Adrenal gland (tissue), 12 donors: ENCODE data around the gene APAF1. TPM values are rescaled to one million over a fixed set of nuclear protein-coding genes. Genes with fewer than 3 reads are reported as not detected.

Source experiments
- DNase-seq, 7 donors: peaks; one replicate each; pipeline ENCODE4 v3.0.0-alpha.2; 2019 to 2020
- H3K27ac ChIP-seq, 5 donors: fragments of 200-600 bp; sonication (generic) in 4 of 5; 1 replicate in 3 of 5; 2 replicates in 2 of 5; pipeline versions ENCODE4 v1.5.1 to v1.8.0; 2016 to 2020; ENCODE audit warnings: mild to moderate bottlenecking in 1 of 5
- H3K27me3 ChIP-seq: fragments of 200-600 bp; 2 replicates; pipeline ENCODE4 v1.8.0; 2021
- H3K36me3 ChIP-seq, 2 donors: fragments of 200-600 bp; replicated peaks in 1 of 2; 1 replicate in 1 of 2; 2 replicates in 1 of 2; pipeline versions ENCODE4 v1.5.1 to v1.8.0; 2018 to 2022
- H3K4me1 ChIP-seq, 2 donors: fragments of 200-600 bp; replicated peaks in 1 of 2; 1 replicate in 1 of 2; 2 replicates in 1 of 2; pipeline versions ENCODE4 v1.5.1 to v1.8.0; 2018 to 2021
- H3K4me3 ChIP-seq, 4 donors: fragments of 200-600 bp; sonication (generic) in 3 of 4; one replicate each; pipeline ENCODE4 v1.5.1; 2016 to 2018
- H3K9me3 ChIP-seq, 3 donors: fragments of 200-600 bp; sonication (generic) in 1 of 3; replicated peaks in 1 of 3; 1 replicate in 2 of 3; 2 replicates in 1 of 3; pipeline versions ENCODE4 v1.5.1 to v1.8.0; 2016 to 2021
- POLR2A ChIP-seq, 2 donors: fragments of 450-650 bp; IDR thresholded peaks; one replicate each; pipeline ENCODE4 v1.6.1; 2017; ENCODE audit warnings: antibody characterized with exemption in 2 of 2, mild to moderate bottlenecking in 2 of 2, moderate library complexity in 1 of 2
- WGBS, 4 donors: extraction: QIAGEN DNeasy Blood & Tissue Kit in 2 of 4; methylation state at CpG; one replicate each; pipeline versions ENCODE4 v1.1.5 to v1.1.7; 2013 to 2017; 5-methylcytosine and 5-hydroxymethylcytosine counted together
- intact Hi-C, 2 donors: fragments of 100-400 bp; cut with DNase I; formaldehyde crosslinking; loops; one replicate each; pipeline versions ENCODE4 v1.14.1 to v1.15.0; 2022 to 2023
- polyA plus RNA-seq, 3 donors: library from polyadenylated mRNA; stranded (reverse); fragments of 200-250 nt in 2 of 3; fragments of 350-450 nt in 1 of 3; fragmentation: Illumina TruSeq in 1 of 3; extraction: RNeasy Lipid Tissue Mini Kit (QIAGEN cat#74804) in 1 of 3; gene quantifications; one replicate each; pipeline ENCODE4 v1.2.3, GENCODE V29; 2013 to 2014
- total RNA-seq, 9 donors: library from RNA; depleted of rRNA in 4 of 9; stranded (reverse); fragments of >200 nt in 4 of 9; fragments of 120-200 nt in 1 of 9; fragmentation: NEBNext Ultra II Directional in 1 of 9; extraction: Animal tissue kit (Norgen Biotek cat#: 25700) in 1 of 9; gene quantifications; one replicate each; pipeline versions ENCODE4 v1.1.0 to v1.2.4, GENCODE V29; 2013 to 2023
- TF ChIP-seq, protein P1 (sequence below), 6 experiments: fragments of 450-650 bp in 4 of 6; fragments of 200-600 bp in 2 of 6; sonication (generic) in 1 of 6; IDR thresholded peaks; 1 replicate in 5 of 6; 2 replicates in 1 of 6; pipeline versions ENCODE4 v1.5.1 to v1.8.0; 2016 to 2021; ENCODE audit warnings: antibody characterized with exemption in 6 of 6, mild to moderate bottlenecking in 2 of 6, moderate library complexity in 1 of 6
- donor health status: healthy with polysubstance abuse.
- donor health status: Bipolar disorder and iron deficiency.
- donor health status: DM: yes; HTN: yes; CAD: no.
- donor health status: DM: no; HTN: no; CAD: no.
- donor health status: DM: no; HTN: no; CAD: no.
- donor health status: DM: yes; HTN: yes; CAD: no.

Gene APAF1
- total and polyA plus RNA-seq, 12 donors = 2.8 to 16.5 (median 7.4) TPM

DNA sequence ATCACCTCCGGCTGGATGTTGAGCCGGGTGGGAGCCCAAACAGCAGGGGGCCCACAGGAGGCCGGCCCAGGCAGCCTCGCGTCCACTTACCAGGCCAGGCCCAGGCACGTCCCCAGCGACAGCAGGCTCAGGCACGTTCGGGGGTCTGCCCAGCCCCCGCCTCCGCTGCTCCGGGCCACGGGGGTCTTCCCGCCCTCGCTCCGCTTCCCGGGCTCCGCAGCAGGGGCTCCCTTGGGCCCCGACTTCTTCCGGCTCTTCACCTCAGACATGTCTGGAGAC, 718 bp upstream of the APAF1 start:
- intact Hi-C loops = loop anchor here (10.0 kb wide), 1 partner anchor 50 kb away; the partner anchor contains the start of gene SLC25A3 (in 2 of the 2)
- peak in 5 of 7 donors; percentile 24 to 55 (median 35) for DNase-seq
- peak overlapping the region; percentile 2 to 88 (median 69) for H3K4me3 ChIP-seq
- no peaks in the 10 kb centered on the region for H3K9me3 ChIP-seq
- H3K27ac ChIP-seq = peak overlapping the region; percentile 32 to 84 (median 41)
- no peak for TF ChIP-seq POLR2A (IDR thresholded peaks at IDR 0.05)
- TF ChIP-seq, protein P1, sequence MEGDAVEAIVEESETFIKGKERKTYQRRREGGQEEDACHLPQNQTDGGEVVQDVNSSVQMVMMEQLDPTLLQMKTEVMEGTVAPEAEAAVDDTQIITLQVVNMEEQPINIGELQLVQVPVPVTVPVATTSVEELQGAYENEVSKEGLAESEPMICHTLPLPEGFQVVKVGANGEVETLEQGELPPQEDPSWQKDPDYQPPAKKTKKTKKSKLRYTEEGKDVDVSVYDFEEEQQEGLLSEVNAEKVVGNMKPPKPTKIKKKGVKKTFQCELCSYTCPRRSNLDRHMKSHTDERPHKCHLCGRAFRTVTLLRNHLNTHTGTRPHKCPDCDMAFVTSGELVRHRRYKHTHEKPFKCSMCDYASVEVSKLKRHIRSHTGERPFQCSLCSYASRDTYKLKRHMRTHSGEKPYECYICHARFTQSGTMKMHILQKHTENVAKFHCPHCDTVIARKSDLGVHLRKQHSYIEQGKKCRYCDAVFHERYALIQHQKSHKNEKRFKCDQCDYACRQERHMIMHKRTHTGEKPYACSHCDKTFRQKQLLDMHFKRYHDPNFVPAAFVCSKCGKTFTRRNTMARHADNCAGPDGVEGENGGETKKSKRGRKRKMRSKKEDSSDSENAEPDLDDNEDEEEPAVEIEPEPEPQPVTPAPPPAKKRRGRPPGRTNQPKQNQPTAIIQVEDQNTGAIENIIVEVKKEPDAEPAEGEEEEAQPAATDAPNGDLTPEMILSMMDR (IDR thresholded peaks at IDR 0.05) = no peak
- WGBS, 4 donors = 0 to 1% (median 0%) methylated on average over 4 to 20 of the region's 20 CpGs; no CpG with 5 or more reads in 1 of the 4 donors
- H3K36me3 ChIP-seq = peaks cover 0 to 6% of the 10 kb centered on the region in 2 donors
- peaks cover 10 to 12% of the 10 kb centered on the region in 2 donors for H3K4me1 ChIP-seq
- H3K27me3 ChIP-seq = no peaks in the 10 kb centered on the region

DNA sequence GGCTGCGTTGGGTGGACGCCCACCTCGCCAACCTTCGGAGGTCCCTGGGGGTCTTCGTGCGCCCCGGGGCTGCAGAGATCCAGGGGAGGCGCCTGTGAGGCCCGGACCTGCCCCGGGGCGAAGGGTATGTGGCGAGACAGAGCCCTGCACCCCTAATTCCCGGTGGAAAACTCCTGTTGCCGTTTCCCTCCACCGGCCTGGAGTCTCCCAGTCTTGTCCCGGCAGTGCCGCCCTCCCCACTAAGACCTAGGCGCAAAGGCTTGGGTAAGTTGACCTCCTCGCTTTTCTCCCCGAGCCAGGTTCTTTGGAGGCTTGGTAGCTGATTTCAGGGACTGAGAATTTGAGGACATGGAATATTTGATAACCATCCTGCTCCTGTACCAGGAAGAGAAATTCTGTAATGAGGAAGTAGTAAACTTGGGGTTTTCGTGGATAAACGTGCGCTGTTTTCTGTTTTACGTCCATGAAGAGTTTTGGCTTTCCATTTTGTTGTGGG, 530 bp downstream of the APAF1 start:
- TF ChIP-seq POLR2A (IDR thresholded peaks at IDR 0.05) = no peak
- TF ChIP-seq, protein P1 (IDR thresholded peaks at IDR 0.05) = no peak
- 0 to 2% (median 1%) methylated on average over 7 to 24 of the region's 24 CpGs for WGBS, 4 donors
- H3K4me3 ChIP-seq = peak overlapping the region; percentile 50 to 88 (median 61)
- H3K27ac ChIP-seq = peak overlapping the region in 4 of 5 donors; percentile 41 to 84 (median 76)
- no peaks in the 10 kb centered on the region for H3K9me3 ChIP-seq
- H3K27me3 ChIP-seq = no peaks in the 10 kb centered on the region
- peaks cover 0 to 12% of the 10 kb centered on the region in 2 donors for H3K36me3 ChIP-seq
- peak in 6 of 7 donors; percentile 6 to 56 (median 30) for DNase-seq
- H3K4me1 ChIP-seq = peaks cover 10 to 12% of the 10 kb centered on the region in 2 donors
- intact Hi-C loops = loop anchor here (10.0 kb wide), 1 partner anchor 51 kb away; the partner anchor contains the start of gene SLC25A3 (in 2 of the 2)

DNA sequence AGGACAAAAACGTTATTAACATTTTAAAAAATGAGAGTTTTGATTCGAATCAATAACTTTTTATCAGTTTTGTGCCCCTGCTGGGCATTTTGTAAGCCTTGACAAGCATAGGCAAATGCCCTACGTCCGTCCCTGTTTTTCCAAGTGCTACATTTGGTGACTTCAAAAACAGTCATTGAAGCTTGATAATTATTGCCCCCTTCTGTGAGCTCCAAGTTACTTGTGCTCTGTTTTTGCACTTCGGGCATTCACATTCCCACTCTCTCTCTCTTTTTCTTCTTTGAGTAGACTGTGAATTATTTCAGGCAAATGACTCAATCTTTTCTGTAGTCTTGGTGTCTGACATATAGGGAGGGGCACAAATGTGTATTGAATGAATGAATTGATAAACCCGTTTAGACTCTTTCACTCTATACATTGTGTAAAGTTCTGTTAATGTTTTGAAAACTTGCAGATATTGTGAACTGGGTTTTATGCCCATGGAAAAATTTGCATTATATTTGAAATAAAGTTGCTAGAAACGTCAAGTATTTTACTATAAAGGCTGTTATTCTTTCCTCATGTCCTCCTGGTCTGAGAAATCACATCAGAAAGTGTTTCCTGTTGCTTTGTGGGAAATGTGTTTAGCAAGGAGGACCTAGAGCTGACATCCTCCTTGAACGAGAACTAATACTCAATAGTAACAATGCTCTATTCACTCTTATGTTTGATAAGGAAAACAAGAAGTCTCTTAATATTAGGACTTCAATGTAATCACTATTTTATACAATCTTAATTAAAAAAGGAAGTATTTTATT, 1.4 kb downstream of the APAF1 start:
- no peak for DNase-seq
- Histone ChIP-seq H3K4me3 (peak overlapping the region in 2 of 4 donors; percentile 61 to 88), H3K4me1 (peaks cover 10 to 12% of the 10 kb centered on the region in 2 donors), H3K27ac (no peak overlapping the region), H3K36me3 (peaks cover 0 to 12% of the 10 kb centered on the region in 2 donors), H3K27me3 (no peaks in the 10 kb centered on the region), H3K9me3 (no peaks in the 10 kb centered on the region)
- WGBS, 4 donors = 16 to 22% (median 18%) methylated on average over 8 of the region's 8 CpGs
- no peak for TF ChIP-seq POLR2A (IDR thresholded peaks at IDR 0.05)
- TF ChIP-seq, protein P1 (IDR thresholded peaks at IDR 0.05) = peak in 3 of 6 experiments; percentile 3 to 21 (median 4)
- intact Hi-C loops = loop anchor here (10.0 kb wide), 1 partner anchor 52 kb away; the partner anchor contains the start of gene SLC25A3 (in 2 of the 2)

DNA sequence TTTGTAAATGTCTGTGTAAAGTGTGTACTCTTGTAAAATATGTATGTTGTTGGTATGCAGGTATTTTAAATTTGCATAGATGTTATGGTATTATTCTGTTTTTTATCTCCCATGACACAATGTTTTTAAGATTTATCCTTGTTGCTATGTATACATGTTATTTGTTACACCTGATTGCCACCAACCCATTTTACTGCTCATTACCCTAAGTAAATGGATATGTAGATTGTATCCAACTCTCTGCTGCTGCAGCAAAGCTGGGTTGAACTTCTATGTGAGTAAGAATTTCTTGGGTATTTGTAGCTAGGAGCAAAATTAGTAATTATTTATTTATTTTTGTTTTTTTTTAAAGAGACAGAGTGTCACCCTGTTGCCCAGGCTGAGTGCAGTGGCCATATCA, 6.2 kb downstream of the APAF1 start:
- intact Hi-C loops = loop anchor here in 1 of 2 donors (5.0 kb wide), 1 partner anchor 84 kb away; no protein-coding TSS in a partner anchor
- DNase-seq = no peak
- Histone ChIP-seq H3K9me3 (no peaks in the 10 kb centered on the region), H3K27ac (no peak overlapping the region), H3K27me3 (no peaks in the 10 kb centered on the region), H3K4me1 (peaks cover 0 to 10% of the 10 kb centered on the region in 2 donors), H3K4me3 (no peak overlapping the region), H3K36me3 (peaks cover 0 to 12% of the 10 kb centered on the region in 2 donors)
- TF ChIP-seq POLR2A (IDR thresholded peaks at IDR 0.05) = no peak
- TF ChIP-seq, protein P1 (IDR thresholded peaks at IDR 0.05) = no peak
